DOHH2 (cell line): ENCODE measurements around the gene SDCCAG8.

Experiments used
- EZH2phosphoT487 ChIP-seq: fragments of 200-600 bp; sonication (generic); IDR thresholded peaks from 2 replicates; pipeline ENCODE4 v1.6.1; 2017; ENCODE audit warnings: borderline replicate concordance, mild to moderate bottlenecking, antibody characterized with exemption, low read length, moderate library complexity, mixed read lengths
- TF ChIP-seq, protein P1 (sequence below): fragments of 200-600 bp; sonication (generic); IDR thresholded peaks from one replicate; pipeline ENCODE4 v1.5.1; 2014; ENCODE audit warnings: antibody characterized with exemption, mild to moderate bottlenecking, low read depth, low read length; ENCODE audit not compliant: poor library complexity, severe bottlenecking

GRCh38 chr1:243399561-243400155, 143.8 kb downstream of the SDCCAG8 start:
- TF ChIP-seq, protein P1, sequence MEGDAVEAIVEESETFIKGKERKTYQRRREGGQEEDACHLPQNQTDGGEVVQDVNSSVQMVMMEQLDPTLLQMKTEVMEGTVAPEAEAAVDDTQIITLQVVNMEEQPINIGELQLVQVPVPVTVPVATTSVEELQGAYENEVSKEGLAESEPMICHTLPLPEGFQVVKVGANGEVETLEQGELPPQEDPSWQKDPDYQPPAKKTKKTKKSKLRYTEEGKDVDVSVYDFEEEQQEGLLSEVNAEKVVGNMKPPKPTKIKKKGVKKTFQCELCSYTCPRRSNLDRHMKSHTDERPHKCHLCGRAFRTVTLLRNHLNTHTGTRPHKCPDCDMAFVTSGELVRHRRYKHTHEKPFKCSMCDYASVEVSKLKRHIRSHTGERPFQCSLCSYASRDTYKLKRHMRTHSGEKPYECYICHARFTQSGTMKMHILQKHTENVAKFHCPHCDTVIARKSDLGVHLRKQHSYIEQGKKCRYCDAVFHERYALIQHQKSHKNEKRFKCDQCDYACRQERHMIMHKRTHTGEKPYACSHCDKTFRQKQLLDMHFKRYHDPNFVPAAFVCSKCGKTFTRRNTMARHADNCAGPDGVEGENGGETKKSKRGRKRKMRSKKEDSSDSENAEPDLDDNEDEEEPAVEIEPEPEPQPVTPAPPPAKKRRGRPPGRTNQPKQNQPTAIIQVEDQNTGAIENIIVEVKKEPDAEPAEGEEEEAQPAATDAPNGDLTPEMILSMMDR: no peak
- TF ChIP-seq EZH2phosphoT487: no peak
